ENCODE data around the gene VAX1.

GRCh38 chr10:117134056-117134305 is 4.1 kb downstream of the VAX1 start:
- no peak for TF ChIP-seq RFX5 (IDR thresholded peaks at IDR 0.05; ENCODE audit: low read length)
- TF ChIP-seq JUND (IDR thresholded peaks at IDR 0.05), result no peak
- no peak for TF ChIP-seq EZH2phosphoT487 (IDR thresholded peaks at IDR 0.05; ENCODE audit: borderline replicate concordance, low read depth)
- TF ChIP-seq SMC3 (IDR thresholded peaks at IDR 0.05; ENCODE audit: low read depth, low read length), result no peak
- TF ChIP-seq CTCF (IDR thresholded peaks at IDR 0.05), result no peak
- TF ChIP-seq POLR2AphosphoS5 (IDR thresholded peaks at IDR 0.05; ENCODE audit: low read depth, low read length), result no peak
- no peak for TF ChIP-seq RAD21 (IDR thresholded peaks at IDR 0.05; ENCODE audit: low read length)
- TF ChIP-seq NFIC (IDR thresholded peaks at IDR 0.05; ENCODE audit: borderline replicate concordance), result no peak
- no peak for TF ChIP-seq YY1 (IDR thresholded peaks at IDR 0.05; ENCODE audit: low read depth)

Measured in SK-N-SH (cell line).